Measurements from ENCODE around the gene KRT24.
A peak's percentile ranks its signal among the peaks of the same experiment; 100 is the strongest.

KRT24 gene

GRCh38 chr17:40675905-40676304 lies 27.6 kb downstream of the KRT24 start:
- in situ Hi-C loops (cut with HindIII; ENCODE audit: low pct_ligation_motif_present, low sequenced_read_pairs), result no loop called here
- TF ChIP-seq, protein P1, sequence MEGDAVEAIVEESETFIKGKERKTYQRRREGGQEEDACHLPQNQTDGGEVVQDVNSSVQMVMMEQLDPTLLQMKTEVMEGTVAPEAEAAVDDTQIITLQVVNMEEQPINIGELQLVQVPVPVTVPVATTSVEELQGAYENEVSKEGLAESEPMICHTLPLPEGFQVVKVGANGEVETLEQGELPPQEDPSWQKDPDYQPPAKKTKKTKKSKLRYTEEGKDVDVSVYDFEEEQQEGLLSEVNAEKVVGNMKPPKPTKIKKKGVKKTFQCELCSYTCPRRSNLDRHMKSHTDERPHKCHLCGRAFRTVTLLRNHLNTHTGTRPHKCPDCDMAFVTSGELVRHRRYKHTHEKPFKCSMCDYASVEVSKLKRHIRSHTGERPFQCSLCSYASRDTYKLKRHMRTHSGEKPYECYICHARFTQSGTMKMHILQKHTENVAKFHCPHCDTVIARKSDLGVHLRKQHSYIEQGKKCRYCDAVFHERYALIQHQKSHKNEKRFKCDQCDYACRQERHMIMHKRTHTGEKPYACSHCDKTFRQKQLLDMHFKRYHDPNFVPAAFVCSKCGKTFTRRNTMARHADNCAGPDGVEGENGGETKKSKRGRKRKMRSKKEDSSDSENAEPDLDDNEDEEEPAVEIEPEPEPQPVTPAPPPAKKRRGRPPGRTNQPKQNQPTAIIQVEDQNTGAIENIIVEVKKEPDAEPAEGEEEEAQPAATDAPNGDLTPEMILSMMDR (IDR thresholded peaks at IDR 0.05; ENCODE audit: low read depth, low read length, missing control alignments), result no peak
- no peak overlapping the region for H3K4me3 ChIP-seq (ENCODE audit: low read depth, low read length)
- H3K27ac ChIP-seq, result no peak overlapping the region
- DNase-seq, result no peak
- H3K27me3 ChIP-seq (replicated peaks), result peaks cover 16% of the 10 kb centered on the region
- H3K36me3 ChIP-seq (replicated peaks), result no peaks in the 10 kb centered on the region

- in situ Hi-C loops (cut with HindIII; ENCODE audit: low pct_ligation_motif_present, low sequenced_read_pairs), result no loop called here
- Histone ChIP-seq H3K4me3 (ENCODE audit: low read depth, low read length) (no peak overlapping the region), H3K27me3 (replicated peaks) (peaks cover 16% of the 10 kb centered on the region), H3K27ac (no peak overlapping the region), H3K36me3 (replicated peaks) (no peaks in the 10 kb centered on the region)
- no peak for DNase-seq
- TF ChIP-seq, protein P1 (IDR thresholded peaks at IDR 0.05; ENCODE audit: low read depth, low read length, missing control alignments), result no peak
Observed at GRCh38 chr17:40672654-40673053, 30.9 kb downstream of the KRT24 start.

DNA sequence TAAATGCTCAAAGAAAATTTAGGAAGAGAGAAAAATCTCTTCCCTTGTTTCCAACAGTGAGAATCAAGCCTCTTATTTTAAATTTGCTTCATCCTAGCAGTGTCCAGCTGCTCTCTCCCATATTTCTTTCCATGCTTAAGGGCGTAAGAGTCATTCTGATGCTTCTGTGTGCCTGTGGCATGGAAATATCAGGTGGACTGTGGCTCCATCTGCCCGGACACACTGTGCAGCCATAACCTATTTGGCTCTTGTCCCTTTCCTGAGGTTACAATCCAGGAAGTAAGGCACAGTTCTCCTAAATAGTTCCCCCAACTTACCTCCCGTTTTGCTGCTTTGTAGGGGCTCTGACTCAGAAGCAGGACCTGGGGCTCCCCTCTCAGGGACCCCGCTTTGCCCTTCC lies 32.3 kb downstream of the KRT24 start:
- Histone ChIP-seq H3K4me3 (ENCODE audit: low read depth, low read length) (no peak overlapping the region), H3K27ac (no peak overlapping the region), H3K27me3 (replicated peaks) (peaks cover 16% of the 10 kb centered on the region), H3K36me3 (replicated peaks) (no peaks in the 10 kb centered on the region)
- DNase-seq, result no peak
- in situ Hi-C loops (cut with HindIII; ENCODE audit: low pct_ligation_motif_present, low sequenced_read_pairs), result no loop called here
- TF ChIP-seq, protein P1 (IDR thresholded peaks at IDR 0.05; ENCODE audit: low read depth, low read length, missing control alignments), result no peak

- H3K4me3 ChIP-seq (ENCODE audit: low read depth, low read length), result no peak overlapping the region
- TF ChIP-seq, protein P1 (IDR thresholded peaks at IDR 0.05; ENCODE audit: low read depth, low read length, missing control alignments), result no peak
- H3K27me3 ChIP-seq (replicated peaks), result peaks cover 19% of the 10 kb centered on the region
- H3K27ac ChIP-seq, result no peak overlapping the region
- in situ Hi-C loops (cut with HindIII; ENCODE audit: low pct_ligation_motif_present, low sequenced_read_pairs), result no loop called here
- no peak for DNase-seq
- H3K36me3 ChIP-seq (replicated peaks), result no peaks in the 10 kb centered on the region
Observed at GRCh38 chr17:40666331-40666730, 37.2 kb downstream of the KRT24 start.

GRCh38 chr17:40664582-40665333 lies 38.8 kb downstream of the KRT24 start, which contains the start of gene KRT222:
KRT222 (minus strand) TSS chr17:40665177; CDS start chr17:40665099, 78 bp downstream.
- peaks cover 19% of the 10 kb centered on the region for H3K27me3 ChIP-seq (replicated peaks)
- no peak within 1 kb of the TSS for H3K27ac ChIP-seq
- H3K36me3 ChIP-seq (replicated peaks), result no peaks in the 10 kb centered on the region
- peak within 1 kb of the TSS; percentile 13 for H3K4me3 ChIP-seq (ENCODE audit: low read depth, low read length)
- DNase-seq, result no peak
- in situ Hi-C loops (cut with HindIII; ENCODE audit: low pct_ligation_motif_present, low sequenced_read_pairs), result no loop called here
- TF ChIP-seq, protein P1 (IDR thresholded peaks at IDR 0.05; ENCODE audit: low read depth, low read length, missing control alignments), result no peak

- peaks cover 19% of the 10 kb centered on the region for H3K27me3 ChIP-seq (replicated peaks)
- in situ Hi-C loops (cut with HindIII; ENCODE audit: low pct_ligation_motif_present, low sequenced_read_pairs), result no loop called here
- TF ChIP-seq, protein P1 (IDR thresholded peaks at IDR 0.05; ENCODE audit: low read depth, low read length, missing control alignments), result no peak
- no peak overlapping the region for H3K27ac ChIP-seq
- H3K4me3 ChIP-seq (ENCODE audit: low read depth, low read length), result no peak overlapping the region
- no peak for DNase-seq
- no peaks in the 10 kb centered on the region for H3K36me3 ChIP-seq (replicated peaks)
Observed at GRCh38 chr17:40663252-40663651, 40.3 kb downstream of the KRT24 start.

All from brain microvascular endothelial cell (primary cell).